ENCODE measurements around the gene ZNF44. TPM values are rescaled to one million over a fixed set of nuclear protein-coding genes. Genes with fewer than 3 reads are reported as not detected.

Gene ZNF44
- polyA plus RNA-seq, 1 donor from 2014 or later = 14.7 TPM

- peaks cover 5% of the 10 kb centered on the region for H3K36me3 ChIP-seq (ENCODE audit: insufficient read depth, low read length)
- TF ChIP-seq REST (IDR thresholded peaks at IDR 0.05; ENCODE audit: borderline replicate concordance) = no peak
- TF ChIP-seq POLR2AphosphoS5 (IDR thresholded peaks at IDR 0.05) = no peak
- no peak for TF ChIP-seq SMC3 (conservative IDR thresholded peaks at IDR 0.05; ENCODE audit: poor library complexity)
- no peak for TF ChIP-seq MXI1 (conservative IDR thresholded peaks at IDR 0.05; ENCODE audit: poor library complexity, severe bottlenecking)
- no peak for TF ChIP-seq EP300 (conservative IDR thresholded peaks at IDR 0.05; ENCODE audit: poor library complexity, severe bottlenecking)
- TF ChIP-seq CTCF (IDR thresholded peaks at IDR 0.05; ENCODE audit: poor library complexity, severe bottlenecking) = no peak
- TF ChIP-seq RAD21 (conservative IDR thresholded peaks at IDR 0.05) = no peak
- TF ChIP-seq TAF1 (IDR thresholded peaks at IDR 0.05; ENCODE audit: low read depth) = no peak
- no peak for TF ChIP-seq EZH2 (IDR thresholded peaks at IDR 0.05; ENCODE audit: borderline replicate concordance, insufficient read depth, low read length, poor library complexity, severe bottlenecking)
- H3K9me3 ChIP-seq (ENCODE audit: low read length) = no peaks in the 10 kb centered on the region
- no peak overlapping the region for H3K9ac ChIP-seq (ENCODE audit: low read length)
- no peaks in the 10 kb centered on the region for H3K27me3 ChIP-seq (ENCODE audit: insufficient read depth, low read depth, low read length)
- no peaks in the 10 kb centered on the region for H3K9me2 ChIP-seq (ENCODE audit: insufficient read depth, low read length)
- H3F3A ChIP-seq (ENCODE audit: insufficient read depth, low read length, poor library complexity, severe bottlenecking) = no peaks in the 10 kb centered on the region
- H2AFZ ChIP-seq (ENCODE audit: low read depth, low read length) = no peak overlapping the region
- H4K20me1 ChIP-seq (ENCODE audit: insufficient read depth) = no peaks in the 10 kb centered on the region
- H3K27ac ChIP-seq (ENCODE audit: low read length) = no peak overlapping the region
- no peaks in the 10 kb centered on the region for H3K79me2 ChIP-seq (replicated peaks; ENCODE audit: insufficient read depth, low read length)
- no peak overlapping the region for H3K4me2 ChIP-seq (ENCODE audit: low read length)
- no peak overlapping the region for H3K4me3 ChIP-seq (ENCODE audit: low read length)
Observed at GRCh38 chr19:12229990-12230389, 64.7 kb downstream of the ZNF44 start.

- Histone ChIP-seq H3K27me3 (ENCODE audit: insufficient read depth, low read depth, low read length) (no peaks in the 10 kb centered on the region), H3K9ac (ENCODE audit: low read length) (no peak overlapping the region), H3K9me3 (ENCODE audit: low read length) (no peaks in the 10 kb centered on the region), H3K9me2 (ENCODE audit: insufficient read depth, low read length) (no peaks in the 10 kb centered on the region), H2AFZ (ENCODE audit: low read depth, low read length) (no peak overlapping the region), H3K36me3 (ENCODE audit: insufficient read depth, low read length) (peaks cover 5% of the 10 kb centered on the region), H3K27ac (ENCODE audit: low read length) (no peak overlapping the region), H3F3A (ENCODE audit: insufficient read depth, low read length, poor library complexity, severe bottlenecking) (no peaks in the 10 kb centered on the region), H4K20me1 (ENCODE audit: insufficient read depth) (no peaks in the 10 kb centered on the region), H3K79me2 (replicated peaks; ENCODE audit: insufficient read depth, low read length) (no peaks in the 10 kb centered on the region), H3K4me2 (ENCODE audit: low read length) (no peak overlapping the region), H3K4me3 (ENCODE audit: low read length) (no peak overlapping the region)
- TF ChIP-seq EZH2 (IDR thresholded peaks at IDR 0.05; ENCODE audit: borderline replicate concordance, insufficient read depth, low read length, poor library complexity, severe bottlenecking) (no peak), SMC3 (conservative IDR thresholded peaks at IDR 0.05; ENCODE audit: poor library complexity) (no peak), RAD21 (conservative IDR thresholded peaks at IDR 0.05) (no peak), EP300 (conservative IDR thresholded peaks at IDR 0.05; ENCODE audit: poor library complexity, severe bottlenecking) (no peak), MXI1 (conservative IDR thresholded peaks at IDR 0.05; ENCODE audit: poor library complexity, severe bottlenecking) (no peak), CTCF (IDR thresholded peaks at IDR 0.05; ENCODE audit: poor library complexity, severe bottlenecking) (no peak), TAF1 (IDR thresholded peaks at IDR 0.05; ENCODE audit: low read depth) (no peak), POLR2AphosphoS5 (IDR thresholded peaks at IDR 0.05) (no peak), REST (IDR thresholded peaks at IDR 0.05; ENCODE audit: borderline replicate concordance) (no peak)
Observed at GRCh38 chr19:12224676-12225075, 70.0 kb downstream of the ZNF44 start.

Measured in neural cell (in vitro differentiated cells).